T-helper 9 cell (primary cell): Measurements from ENCODE around the gene GRK4.
A peak's percentile ranks its signal among the peaks of the same experiment; 100 is the strongest.
"Not testable (repeated sequence)": the region's sequence is repeated elsewhere in the genome, so short reads cannot be mapped to it uniquely, and the experiment has no call there.

Source experiments
- DNase-seq: peaks from one replicate; pipeline ENCODE4 v3.0.0-alpha.2; 2020

GRK4 gene

DNA sequence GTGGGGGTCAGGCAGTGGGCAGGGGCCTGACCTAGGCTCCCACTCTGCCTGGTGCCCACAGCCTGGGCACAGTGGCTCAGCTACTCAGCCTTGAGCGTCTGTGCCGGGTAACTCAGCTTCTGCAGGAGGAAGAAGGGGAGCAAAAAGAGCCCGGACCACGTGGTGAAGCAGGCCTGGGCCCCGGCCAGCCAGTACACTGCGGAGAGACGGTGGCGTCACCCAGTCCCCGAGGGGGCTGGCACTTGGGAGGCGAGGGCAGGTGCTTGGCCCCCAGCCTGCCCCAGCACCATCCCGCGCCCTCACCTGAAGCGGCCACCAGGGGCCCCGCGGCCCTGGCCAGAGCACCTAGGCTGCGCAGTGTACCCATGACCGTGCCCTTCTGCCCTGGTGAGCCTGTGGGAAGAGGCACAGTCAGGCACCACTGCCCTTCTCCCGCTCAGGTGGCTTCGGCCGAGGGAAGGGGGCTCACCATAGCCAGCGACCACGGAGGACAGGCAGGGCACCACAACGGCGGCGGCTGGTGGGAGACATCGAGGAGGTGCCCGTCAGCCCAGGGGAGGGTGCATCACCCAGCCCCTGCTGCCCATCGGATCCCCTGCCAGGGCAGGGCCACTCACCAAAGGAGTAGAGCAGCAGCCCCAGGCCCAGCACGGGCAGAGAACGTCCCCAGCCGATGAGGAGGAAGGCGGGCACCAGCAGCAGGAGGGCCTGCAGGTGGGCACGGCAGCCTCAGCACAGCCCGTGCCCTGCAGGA lies 32.4 kb upstream of the GRK4 start:
- no peak for DNase-seq

DNA sequence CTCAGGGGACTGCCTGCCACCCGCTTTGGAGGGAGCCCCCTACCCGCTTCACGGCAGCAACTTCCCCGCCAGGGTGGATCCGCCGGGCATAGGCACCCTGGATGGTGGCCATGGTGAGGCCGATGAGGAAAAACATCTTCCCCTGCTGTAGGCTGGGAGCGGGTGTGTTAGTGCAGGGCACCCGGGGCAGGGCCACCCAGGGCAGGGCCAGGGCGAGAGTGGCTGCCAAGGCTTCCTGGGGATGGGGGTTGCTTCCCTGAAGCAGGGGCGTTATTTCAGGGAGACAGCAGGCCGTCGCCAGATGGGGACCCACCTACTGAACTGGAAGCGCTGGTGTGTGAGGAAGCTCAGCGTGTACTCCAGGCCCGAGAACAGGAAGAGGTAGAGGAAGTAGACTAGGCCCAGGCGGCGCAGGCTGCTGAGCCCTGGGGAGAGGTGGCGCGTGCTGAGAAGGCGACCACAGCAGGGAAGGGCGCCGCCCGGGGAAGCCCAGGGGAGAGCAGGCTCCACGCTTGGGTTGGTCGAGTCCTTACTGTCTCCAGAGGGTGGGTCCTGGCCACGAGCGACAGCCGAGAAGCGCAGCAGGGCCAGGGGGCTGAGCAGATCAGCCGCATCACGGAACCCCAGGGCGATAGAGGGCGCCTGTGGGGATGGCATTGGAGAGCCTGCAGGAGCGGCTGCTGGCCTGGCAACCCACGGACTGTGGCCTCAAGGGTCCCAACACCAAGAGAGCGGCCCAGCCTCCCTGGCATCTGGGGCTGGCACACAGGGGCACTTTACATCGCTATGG lies 31.7 kb upstream of the GRK4 start:
- peak; percentile 52 for DNase-seq

DNA sequence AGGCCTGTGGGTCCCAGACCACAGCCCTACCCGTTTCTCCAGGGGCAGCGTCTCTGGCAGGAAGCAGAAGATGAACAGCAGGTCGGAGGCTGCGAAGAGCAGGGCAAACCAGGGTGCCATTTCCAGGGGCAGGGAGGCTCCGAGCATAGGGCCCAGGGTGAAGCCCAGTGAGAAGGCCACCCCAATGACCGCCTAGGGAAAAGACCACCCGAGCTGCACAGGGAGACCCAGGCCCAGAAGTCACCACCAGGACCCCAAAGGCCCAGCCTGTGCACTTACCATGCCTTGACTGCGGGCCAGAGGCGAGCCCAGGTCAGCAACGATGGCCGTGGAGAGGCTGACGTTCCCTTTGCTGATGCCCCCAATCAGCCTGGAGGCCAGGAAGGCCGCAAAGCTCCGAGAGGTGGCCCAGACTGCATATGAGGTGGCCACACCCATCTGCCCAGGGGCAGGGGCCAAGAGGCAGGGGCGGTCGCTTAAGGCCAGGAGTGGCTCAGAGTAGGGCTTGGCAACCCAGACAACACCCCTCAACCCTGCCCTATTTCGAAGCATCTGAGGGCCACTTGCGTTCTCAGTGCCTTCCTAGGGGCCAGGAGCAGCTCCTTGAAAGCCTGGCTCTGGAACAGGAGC lies 30.9 kb upstream of the GRK4 start:
- no peak for DNase-seq

DNA sequence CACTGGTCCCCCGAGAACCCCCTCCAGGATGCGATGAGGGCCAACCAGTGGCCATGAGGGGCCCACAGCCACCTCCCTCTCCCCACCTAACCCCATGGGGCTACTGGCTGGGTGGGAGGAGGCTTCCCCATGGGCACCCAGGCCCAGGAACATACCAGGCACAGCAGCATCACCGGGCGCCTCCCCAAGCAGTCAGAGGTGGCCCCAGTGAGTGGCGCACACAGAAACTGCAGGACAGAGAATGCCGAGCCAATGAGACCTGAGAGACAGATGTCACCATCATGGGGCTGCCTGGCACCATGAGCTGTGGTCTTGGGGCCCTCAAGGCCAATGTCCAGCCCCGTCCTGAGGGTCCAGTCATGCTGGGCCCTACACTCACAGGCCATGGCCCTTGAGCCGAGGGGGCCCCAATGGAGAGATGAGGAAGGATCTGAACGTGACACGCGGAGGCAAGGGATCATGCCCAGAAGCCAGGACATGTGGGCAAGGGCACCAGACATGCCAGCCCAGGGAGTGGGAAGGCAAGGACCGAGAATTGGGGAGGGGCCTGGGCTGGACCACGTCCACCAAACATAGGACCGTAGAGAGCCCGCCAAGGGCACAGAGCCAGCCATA lies 30.3 kb upstream of the GRK4 start:
- no peak for DNase-seq

DNA sequence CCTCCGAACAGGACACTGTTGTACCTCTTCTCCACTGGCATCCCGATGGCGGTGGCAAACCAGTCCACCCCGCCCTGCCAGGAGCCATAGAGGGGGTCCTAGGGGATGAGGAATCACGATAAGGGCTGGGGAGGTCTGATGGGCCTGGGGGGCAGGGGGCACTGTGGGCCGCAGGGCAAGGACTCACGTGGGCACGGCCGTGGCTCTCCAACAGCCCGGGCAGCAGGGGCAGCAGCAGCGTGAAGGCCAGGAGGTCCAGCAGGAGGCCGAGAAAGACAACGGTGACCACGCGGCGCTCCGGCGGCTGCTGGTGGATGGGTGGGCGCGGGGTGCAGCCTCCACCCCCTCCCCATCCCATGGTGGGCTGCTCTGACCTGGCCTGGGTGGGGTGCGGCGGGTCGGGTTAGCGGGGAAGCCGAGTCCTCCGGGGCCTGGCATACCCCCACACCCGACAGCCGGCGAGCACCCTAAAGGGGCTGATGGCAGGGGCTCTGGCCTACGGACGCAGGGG lies 29.8 kb upstream of the GRK4 start:
- no peak for DNase-seq

DNA sequence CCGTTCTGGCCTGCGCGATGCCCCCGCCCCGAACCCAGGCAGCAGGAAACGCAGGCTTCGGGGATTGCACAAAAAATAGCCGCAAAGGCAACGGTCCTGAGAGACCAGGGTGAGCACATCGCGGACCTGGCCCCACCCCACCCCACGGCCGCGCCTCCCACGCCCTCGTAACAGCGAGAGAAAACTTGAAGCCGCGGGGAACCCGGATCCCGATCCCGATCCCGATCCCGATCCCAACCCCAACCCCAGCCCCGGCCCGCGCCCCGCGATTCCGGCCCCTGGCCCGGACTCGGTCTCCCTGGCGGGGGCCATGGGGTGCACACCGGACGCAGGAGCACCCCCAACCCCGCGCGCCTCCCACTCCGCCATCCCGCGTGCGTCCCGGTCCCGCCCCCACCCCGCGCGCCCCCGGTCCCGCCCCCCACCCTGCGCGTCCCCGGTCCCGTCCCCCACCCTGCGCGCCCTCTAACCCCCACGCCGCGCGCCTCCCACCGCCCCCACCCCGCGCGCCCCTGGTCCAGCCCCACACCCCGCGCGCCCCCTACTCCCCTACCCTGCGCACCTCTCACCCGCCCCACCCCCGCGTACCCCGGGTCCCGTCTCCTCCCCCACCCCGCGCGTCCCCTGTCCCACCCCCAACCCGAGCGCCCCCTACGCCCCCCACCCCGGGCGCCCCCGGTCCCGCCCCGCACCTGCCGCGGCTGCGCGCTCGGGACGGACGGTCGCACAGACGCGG lies 29.1 kb upstream of the GRK4 start:
- DNase-seq, result peak; percentile 58

DNA sequence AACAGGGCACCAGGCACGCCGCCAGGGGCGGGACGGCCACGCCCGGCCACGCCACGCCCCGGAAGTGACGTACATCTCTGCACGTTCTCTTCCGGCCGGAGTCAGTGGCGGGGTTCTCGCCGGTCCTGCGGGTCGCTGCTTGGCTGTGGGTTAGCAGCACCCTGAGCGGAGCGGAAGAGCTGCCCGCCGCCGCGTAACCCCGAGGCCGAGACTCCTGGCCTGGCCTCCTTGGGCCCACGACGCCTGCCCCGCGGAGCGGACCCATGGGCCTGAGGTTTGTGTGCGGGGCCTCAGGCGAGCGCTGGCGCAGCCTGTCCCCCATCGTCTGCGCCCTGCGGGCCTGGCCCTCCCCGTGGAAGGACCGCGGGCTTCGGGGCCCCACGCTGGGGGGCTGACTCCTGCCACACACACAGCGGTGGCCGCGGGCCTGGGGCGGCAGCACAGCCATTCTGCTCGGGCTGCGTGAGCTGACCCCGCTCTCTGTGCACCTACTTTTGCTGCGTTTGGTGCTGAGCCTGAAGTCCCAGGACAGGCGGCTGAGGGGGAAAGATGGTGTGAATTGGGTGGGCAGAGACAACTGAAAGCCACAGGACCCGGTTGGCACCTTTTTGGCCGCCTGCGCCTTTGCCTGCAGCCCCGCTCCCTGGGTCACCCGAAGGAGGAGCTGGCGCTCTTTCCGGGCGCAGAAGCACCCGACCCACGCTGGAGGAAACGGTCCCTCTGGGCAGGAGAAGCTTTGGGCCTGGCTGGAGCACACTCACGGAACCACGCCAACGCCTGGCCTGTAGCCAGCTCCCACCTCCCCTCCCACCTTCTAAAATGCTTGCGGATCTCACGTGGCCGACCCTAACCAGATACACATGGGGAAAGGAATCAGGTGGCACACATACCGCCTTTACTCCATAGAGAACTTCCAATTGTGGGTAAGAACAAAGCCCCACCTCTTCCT lies 28.3 kb upstream of the GRK4 start:
- DNase-seq, result peak; percentile 99

DNA sequence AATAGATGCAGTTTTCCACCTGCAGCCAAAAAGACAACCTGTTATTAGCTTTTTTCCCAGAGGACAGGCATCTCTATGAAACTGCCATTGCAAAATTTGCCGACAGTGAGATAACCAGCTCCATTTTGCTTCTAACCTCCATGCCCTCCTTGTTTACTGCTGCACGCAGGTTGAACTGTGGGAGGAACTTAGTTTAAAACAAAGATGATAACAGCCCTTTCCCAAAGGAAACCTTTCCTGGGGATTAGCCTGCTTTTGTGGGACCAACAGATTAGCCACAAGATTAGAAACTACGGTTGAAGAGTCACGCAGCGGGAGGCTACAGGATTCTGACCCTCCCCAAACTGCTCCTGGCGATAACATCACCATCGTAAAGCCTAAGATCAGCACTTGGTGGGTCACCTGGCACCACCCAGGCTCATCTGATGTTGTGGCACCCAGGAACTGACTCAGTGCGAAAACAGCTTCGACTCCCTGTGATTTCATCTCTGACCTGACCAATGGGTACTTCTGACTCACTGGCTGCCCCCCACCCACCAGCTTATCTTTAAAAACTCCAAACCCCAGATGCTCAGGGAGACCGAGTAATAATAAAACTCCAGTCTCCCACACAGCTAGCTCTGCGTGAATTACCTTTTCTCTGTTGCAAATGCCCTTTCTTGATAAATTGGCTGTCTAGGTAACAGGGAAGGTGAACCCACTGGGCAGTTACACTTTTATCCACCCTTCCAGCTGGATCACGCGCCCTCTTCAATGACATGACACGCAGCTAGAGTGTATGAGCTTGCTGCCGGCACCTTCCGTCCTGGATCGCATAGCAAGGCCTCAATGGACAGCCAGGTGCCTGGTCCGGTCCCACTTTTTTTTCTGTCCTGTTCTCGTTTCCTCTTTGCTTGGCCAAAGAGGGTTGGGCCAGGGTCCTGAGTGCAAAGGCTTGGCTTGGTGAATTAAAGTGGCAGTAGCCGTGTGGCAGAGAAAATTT lies 27.3 kb upstream of the GRK4 start:
- peak; percentile 43 for DNase-seq

DNA sequence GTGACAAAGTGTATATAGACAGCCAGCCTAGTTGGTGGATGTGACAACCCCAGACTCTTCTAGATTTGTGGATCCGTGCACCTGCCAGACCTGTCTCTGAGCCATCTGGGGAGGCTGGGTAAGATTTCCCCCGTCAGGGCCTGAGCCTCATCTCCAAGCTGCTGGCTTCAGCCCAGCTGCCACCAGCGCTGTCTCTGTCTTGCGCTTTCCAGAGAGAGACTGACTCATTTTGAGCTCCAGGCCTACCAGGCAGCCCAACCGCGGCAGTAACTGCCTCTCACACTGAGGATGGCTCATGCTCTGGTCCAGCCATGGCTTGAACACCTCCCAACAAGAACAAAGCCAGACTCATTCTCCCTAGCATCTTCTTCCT lies 26.6 kb upstream of the GRK4 start:
- DNase-seq, result no peak

DNA sequence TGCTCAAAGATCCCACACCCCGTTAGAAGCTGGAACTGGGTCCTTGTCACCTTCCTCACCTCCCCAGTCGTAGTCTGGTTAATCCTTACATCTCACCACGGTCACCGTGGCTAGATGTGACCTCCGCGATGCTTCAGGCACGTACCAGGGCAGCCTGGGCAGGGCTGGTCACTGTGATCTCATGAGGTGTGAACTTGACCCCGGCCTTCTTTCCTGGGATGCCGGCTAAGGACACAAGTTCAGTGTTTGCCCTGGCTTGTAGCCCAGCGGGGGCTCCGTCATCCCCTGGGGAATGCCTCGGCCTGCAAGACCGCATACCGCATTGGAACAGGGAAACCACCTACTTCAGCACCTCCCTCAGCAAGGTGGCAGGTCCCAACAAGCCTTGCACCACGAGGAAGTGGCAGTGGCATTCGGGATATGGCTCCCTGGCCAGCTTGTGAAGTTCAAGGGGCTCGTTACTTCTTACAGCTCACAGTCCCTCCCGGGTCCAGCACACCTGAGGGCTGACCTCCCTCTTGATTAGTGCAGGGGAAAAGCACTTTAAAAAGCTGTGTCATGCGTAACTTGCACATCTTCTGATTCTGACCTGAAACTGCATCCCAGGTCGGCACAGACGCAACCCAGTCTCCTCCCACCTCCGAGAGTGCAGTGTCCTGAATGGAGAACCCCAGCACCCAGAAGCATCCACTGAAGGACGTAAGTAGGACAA lies 26.1 kb upstream of the GRK4 start:
- no peak for DNase-seq

DNA sequence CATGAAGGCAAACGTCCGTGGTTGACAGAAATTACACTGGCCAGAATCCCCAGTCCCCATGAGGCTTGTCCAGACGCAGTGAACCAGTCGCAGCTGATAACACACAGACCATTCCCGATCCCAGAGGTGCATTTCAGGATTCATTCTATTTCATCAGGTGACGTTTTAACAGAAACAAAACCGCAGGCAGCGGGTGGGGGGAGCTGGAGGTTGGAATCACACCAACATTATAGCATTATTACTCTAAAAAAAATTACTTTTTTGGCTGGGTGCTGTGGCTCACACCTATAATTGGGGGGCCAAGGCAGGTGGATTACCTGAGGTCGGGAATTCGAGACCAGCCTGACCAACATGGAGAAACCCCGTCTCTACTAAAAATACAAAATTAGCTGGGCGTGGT lies 25.4 kb upstream of the GRK4 start:
- no peak for DNase-seq

DNA sequence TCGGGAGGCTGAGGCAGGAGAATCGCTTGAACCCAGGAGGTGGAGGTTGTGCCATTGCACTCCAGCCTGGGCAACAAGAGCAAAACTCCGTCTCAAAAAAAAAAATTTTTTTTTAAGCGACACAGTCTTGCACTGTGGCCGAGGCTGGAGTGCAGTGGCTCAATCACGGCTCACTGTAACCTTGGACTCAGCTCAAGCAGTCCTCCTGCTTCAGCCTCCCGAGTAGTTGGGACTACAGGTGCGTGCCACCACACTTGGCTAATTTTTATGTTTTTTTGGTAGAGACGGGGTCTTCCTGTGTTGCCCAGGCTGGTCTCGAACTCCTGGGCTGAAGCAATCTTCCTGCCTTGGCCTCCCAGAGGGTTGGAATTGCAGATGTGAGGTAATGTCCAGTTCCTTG lies 25.0 kb upstream of the GRK4 start:
- not testable (repeated sequence) for DNase-seq

DNA sequence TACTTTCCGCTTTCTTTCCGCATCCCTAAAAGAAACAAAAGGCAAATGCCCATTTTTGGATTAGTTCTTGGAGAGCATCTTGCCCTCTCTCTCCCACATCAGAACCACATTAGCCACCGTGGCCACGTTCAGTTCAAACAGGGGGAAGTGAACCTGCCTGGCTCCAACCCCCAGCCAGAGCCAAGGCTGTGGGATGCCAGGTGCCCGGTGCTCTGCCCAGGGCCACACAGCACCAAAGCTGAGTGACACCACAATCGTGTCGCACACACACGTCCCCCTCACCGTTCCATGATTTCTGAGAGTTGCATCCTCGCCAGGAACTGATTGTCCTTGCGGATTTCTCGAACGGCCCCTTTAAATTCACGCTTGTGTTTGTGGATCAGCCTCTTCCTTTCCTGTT lies 24.5 kb upstream of the GRK4 start:
- no peak for DNase-seq

DNA sequence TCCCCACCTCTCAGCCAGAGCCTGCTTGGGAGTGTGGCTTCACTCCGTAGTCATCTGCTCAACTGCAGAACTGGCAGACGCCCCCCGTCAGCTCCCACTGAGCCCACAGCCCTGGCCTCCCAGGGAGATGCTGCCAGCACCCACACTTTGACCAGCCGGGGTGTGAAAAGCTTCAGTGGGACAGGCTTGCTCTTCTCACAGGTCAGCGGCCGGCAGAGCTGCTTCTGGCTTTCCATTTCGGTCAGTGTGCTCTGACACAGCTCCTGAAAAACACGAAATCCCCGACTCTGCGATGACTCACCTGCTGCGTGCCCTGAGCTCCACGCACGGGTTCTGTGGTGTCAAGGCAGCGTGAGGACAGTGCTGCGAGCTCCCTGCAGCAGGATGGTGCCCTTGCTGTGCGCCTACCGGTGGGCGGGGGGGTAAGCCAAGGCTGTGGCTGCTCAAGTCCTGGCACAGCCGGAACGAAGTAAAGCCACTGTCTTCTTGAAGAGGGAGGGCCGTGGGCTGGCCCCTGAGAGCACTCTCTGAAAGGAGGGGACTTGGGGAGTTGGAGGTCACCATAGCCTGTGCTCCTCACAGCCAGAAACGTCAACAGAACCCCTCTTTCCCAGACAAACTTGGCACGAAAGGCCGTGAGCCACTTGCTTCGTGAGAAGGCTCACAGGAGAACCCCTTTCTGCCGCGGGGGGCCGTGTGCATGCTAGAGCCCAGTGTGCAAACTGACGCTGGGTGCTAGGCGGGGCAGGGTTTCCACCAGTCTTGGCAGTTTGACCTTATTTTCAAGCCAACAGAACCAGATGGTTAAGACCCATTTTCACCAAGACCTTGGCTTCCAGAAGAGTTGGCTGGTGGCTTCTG lies 23.8 kb upstream of the GRK4 start:
- DNase-seq, result no peak

DNA sequence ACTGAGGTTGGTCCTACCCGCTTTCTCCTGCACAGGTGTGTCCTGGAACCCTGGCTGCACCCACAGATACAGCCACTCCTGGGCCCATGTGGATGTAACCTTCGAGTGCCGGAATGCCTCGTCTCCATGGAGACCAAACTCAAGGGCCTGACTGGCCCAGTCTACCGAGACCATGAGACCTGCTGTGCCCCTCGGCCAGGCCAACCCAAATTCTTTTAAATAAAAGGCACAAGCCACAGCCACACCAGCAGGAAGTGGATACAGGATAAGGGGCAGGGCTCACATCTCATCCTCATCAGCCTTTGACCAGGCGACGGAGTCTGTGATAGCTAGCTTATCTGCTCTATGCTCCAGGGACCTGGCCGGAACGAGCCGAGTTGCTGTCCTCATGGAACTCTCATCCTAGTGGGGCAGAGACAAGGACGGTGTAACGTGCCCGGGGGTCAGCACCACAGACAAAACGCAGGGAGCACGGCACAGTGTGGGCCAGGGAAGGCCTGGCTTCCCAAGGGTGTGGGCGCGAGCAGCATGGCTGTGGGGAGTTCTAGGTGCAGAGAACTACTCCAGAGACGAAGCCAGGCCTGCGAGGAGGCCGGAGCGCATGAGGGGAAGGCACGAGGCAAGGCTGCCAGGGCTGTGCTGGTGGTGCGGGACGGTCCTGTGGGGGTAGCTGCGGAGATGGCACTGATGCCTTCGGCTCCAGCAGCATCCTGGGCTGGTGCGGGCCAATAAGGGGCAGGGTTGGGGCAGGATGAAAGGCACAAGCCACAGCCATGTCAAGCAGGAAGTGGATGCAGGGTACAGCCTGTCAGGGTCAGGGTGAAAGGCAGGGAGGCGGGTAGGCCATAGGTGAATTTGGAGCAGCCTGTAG lies 22.9 kb upstream of the GRK4 start:
- no peak for DNase-seq

DNA sequence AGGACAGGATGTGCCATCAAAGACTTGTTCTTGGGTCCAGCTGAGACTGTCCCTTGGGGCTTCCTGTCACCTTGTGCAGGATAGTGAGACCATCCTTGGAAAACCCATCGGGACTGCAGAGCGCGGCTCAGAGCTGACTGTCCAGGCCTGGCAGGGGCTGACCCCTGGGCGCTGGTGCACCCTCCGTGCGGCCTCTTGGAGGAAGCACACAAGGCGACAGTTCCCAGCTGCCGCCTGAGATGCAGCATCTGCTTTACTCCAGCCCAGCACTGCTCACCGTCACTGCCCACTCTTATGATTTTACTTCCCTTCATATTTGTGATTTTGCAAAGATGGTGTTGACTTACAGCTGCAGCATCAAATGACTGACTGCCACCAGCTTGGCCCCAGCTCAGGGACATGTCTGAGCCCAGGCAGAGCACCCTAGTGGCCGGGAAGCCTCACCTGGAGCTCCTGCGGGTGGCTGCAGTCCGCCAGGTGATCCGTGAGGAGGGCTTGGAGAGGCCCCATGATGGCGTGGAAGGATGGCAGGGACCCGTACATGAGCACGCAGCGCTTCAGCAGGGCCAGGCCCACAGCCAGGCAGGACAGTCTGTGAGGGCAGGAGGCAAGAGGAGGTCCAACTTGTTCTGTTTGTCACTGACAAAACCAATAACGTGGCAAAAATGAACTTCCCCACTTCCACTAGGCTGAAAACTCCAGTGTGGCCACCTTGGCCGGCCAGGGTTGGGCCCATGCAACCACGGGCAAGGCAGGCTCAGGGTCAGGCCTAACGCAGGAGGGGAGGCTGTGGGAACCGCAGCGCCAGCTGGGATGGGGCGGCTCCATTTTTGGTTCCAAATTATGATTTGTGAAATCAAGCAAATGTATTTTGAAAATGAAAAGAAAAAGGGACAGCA lies 22.0 kb upstream of the GRK4 start:
- no peak for DNase-seq
